Gastrocnemius medialis (tissue), 4 donors: ENCODE data around the gene DOLPP1. TPM values are rescaled to one million over a fixed set of nuclear protein-coding genes. Genes with fewer than 3 reads are reported as not detected.

Experiments
- ATAC-seq, 2 donors: fragments of 150-250 bp; one replicate each; pipeline ENCODE4 v1.9.1; 2016
- DNase-seq, 2 donors: peaks; one replicate each; pipeline ENCODE4 v3.0.0-alpha.2; 2019
- H3K27ac ChIP-seq, 4 donors: fragments of 200-600 bp; sonication (generic); 1 replicate in 1 of 4; 2 replicates in 3 of 4; pipeline ENCODE4 v1.5.1; 2016 to 2018; ENCODE audit warnings: mild to moderate bottlenecking in 2 of 4, moderate library complexity in 1 of 4
- H3K27me3 ChIP-seq, 3 donors: fragments of 200-600 bp; sonication (generic) in 2 of 3; 1 replicate in 1 of 3; 2 replicates in 2 of 3; pipeline versions ENCODE4 v1.5.1 to v1.6.0; 2016 to 2019; ENCODE audit warnings: mild to moderate bottlenecking in 1 of 3, moderate library complexity in 1 of 3
- H3K36me3 ChIP-seq, 2 donors: fragments of 200-600 bp; sonication (generic) in 1 of 2; one replicate each; pipeline ENCODE4 v1.5.1; 2017 to 2018
- H3K4me1 ChIP-seq, 2 donors: fragments of 200-600 bp; sonication (generic) in 1 of 2; one replicate each; pipeline ENCODE4 v1.5.1; 2016 to 2017; ENCODE audit warnings: mild to moderate bottlenecking in 2 of 2
- H3K4me3 ChIP-seq, 4 donors: fragments of 200-600 bp; sonication (generic) in 3 of 4; 1 replicate in 1 of 4; 2 replicates in 3 of 4; pipeline ENCODE4 v1.5.1; 2016 to 2019; ENCODE audit warnings: mild to moderate bottlenecking in 2 of 4
- H3K9me3 ChIP-seq, 3 donors: fragments of 200-600 bp; sonication (generic) in 2 of 3; 1 replicate in 1 of 3; 2 replicates in 2 of 3; pipeline ENCODE4 v1.5.1; 2016 to 2019
- POLR2A ChIP-seq, 2 donors: fragments of 450-650 bp; IDR thresholded peaks; one replicate each; pipeline ENCODE4 v1.6.1; 2017; ENCODE audit warnings: antibody characterized with exemption in 2 of 2, mild to moderate bottlenecking in 2 of 2, moderate library complexity in 2 of 2
- in situ Hi-C, 4 donors: fragments of 200-750 bp; cut with MboI; loops; one replicate each; pipeline versions ENCODE4 v1.15.0 to v1.8.0; 2017; ENCODE audit warnings: low sequenced_read_pairs in 4 of 4
- intact Hi-C: fragments of 100-400 bp; cut with DNase I; formaldehyde crosslinking; loops from one replicate; pipeline ENCODE4 v1.15.1; 2023; ENCODE audit warnings: low total_unique reads
- total RNA-seq, 4 donors: library from RNA; depleted of rRNA; stranded (reverse); fragments of >200 nt; gene quantifications; one replicate each; pipeline versions ENCODE4 v1.1.0 to v1.2.3, GENCODE V29; 2016
- TF ChIP-seq, protein P1 (sequence below), 5 experiments: fragments of 450-650 bp in 3 of 5; fragments of 200-600 bp in 2 of 5; sonication (generic) in 2 of 5; IDR thresholded peaks in 4 of 5; conservative IDR thresholded peaks in 1 of 5; 1 replicate in 4 of 5; 2 replicates in 1 of 5; pipeline ENCODE4 v1.5.1; 2016 to 2019; ENCODE audit warnings: antibody characterized with exemption in 5 of 5, mild to moderate bottlenecking in 3 of 5, moderate library complexity in 3 of 5

DOLPP1 gene
- total RNA-seq, 4 donors from 2014 or later = 1.6 to 4.7 (median 2.8) TPM

DNA sequence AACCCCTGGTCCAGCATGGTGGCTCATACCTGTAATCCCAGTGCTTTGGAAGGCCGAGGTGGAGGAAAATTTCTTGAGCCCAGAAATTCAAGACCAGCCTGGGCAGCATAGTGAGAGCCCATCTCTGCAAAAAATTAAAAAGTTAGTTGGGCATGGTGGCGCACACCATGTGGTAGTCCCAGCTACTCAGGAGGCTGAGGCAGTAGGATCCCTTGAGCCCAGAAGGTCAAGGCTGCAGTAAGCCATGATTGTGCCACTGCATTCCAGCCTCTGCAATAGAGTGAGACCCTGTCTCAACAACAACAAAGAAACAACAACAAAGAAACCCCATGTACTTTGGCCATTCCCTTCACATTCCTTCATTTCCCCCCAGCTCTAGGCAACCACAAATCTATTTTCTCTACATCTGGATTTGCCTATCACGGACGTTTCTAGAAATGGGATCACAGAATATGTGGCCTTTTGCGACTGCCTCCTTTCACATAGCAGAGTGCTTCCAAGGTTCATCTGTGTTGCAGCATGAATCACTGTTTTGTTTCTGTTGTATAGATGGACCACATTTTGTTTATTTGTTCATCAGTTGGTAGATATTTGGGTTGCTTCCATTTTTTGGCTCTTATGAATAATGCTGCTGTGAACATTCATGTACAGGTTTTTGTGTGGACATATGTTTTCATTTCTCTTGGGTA, 26.6 kb upstream of the DOLPP1 start:
- H3K4me1 ChIP-seq = no peaks in the 10 kb centered on the region
- no peaks in the 10 kb centered on the region for H3K9me3 ChIP-seq
- H3K36me3 ChIP-seq = peaks cover 0 to 33% of the 10 kb centered on the region in 2 donors
- no peak for TF ChIP-seq POLR2A (IDR thresholded peaks at IDR 0.05)
- TF ChIP-seq, protein P1, sequence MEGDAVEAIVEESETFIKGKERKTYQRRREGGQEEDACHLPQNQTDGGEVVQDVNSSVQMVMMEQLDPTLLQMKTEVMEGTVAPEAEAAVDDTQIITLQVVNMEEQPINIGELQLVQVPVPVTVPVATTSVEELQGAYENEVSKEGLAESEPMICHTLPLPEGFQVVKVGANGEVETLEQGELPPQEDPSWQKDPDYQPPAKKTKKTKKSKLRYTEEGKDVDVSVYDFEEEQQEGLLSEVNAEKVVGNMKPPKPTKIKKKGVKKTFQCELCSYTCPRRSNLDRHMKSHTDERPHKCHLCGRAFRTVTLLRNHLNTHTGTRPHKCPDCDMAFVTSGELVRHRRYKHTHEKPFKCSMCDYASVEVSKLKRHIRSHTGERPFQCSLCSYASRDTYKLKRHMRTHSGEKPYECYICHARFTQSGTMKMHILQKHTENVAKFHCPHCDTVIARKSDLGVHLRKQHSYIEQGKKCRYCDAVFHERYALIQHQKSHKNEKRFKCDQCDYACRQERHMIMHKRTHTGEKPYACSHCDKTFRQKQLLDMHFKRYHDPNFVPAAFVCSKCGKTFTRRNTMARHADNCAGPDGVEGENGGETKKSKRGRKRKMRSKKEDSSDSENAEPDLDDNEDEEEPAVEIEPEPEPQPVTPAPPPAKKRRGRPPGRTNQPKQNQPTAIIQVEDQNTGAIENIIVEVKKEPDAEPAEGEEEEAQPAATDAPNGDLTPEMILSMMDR (IDR thresholded peaks at IDR 0.05 in 4 of 5, conservative IDR thresholded peaks at IDR 0.05 in 1 of 5) = no peak
- ATAC-seq (no peak), DNase-seq (no peak)
- H3K27me3 ChIP-seq = no peaks in the 10 kb centered on the region
- no peak overlapping the region for H3K4me3 ChIP-seq
- H3K27ac ChIP-seq = no peak overlapping the region
- in situ Hi-C loops (no loop called here), intact Hi-C loops (no loop called here)

DNA sequence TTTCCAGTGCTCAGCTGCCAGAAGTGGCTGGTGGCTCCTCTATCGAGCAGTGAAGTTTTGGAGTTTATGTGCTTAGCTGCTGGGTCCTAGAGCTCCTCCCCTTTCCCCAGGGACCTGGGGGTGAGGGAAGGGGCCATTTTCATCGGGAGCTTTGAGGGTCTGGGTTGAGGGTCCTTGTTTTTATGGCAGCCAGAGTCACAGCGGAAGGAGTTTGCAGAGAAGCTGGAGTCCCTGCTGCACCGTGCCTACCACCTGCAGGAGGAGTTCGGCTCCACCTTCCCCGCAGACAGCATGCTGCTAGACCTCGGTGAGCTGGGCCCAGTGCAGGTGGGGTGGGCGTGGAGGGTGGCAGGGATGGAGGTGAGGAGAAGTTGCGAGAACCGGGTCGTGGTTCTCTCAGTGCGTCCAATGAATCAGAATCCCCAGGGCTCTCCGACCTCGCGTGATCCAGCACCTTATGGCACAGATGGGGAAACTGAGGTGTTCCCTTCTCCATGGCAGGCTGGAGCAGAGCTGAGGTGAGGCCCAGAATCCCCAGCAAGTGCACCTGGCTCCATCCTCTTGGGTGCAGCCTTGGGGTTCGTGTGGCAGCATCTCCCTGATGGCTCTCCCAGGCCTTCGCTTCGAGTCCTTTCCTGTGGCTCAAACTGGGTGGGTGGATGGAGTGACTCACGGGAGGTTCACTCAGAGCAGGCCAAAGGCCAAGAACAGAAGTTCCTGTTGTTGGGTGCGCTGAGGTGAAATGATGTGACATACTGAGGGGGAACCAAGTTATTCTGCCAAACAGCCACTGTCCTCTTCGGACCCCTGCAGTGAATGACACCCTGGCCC, 21.7 kb upstream of the DOLPP1 start:
- in situ Hi-C loops (no loop called here), intact Hi-C loops (no loop called here)
- no peak for TF ChIP-seq POLR2A (IDR thresholded peaks at IDR 0.05)
- TF ChIP-seq, protein P1 (IDR thresholded peaks at IDR 0.05 in 4 of 5, conservative IDR thresholded peaks at IDR 0.05 in 1 of 5) = no peak
- DNase-seq = no peak
- no peak for ATAC-seq
- H3K9me3 ChIP-seq = no peaks in the 10 kb centered on the region
- no peaks in the 10 kb centered on the region for H3K27me3 ChIP-seq
- no peak overlapping the region for H3K4me3 ChIP-seq
- H3K4me1 ChIP-seq = no peaks in the 10 kb centered on the region
- no peak overlapping the region for H3K27ac ChIP-seq
- peaks cover 0 to 60% of the 10 kb centered on the region in 2 donors for H3K36me3 ChIP-seq

DNA sequence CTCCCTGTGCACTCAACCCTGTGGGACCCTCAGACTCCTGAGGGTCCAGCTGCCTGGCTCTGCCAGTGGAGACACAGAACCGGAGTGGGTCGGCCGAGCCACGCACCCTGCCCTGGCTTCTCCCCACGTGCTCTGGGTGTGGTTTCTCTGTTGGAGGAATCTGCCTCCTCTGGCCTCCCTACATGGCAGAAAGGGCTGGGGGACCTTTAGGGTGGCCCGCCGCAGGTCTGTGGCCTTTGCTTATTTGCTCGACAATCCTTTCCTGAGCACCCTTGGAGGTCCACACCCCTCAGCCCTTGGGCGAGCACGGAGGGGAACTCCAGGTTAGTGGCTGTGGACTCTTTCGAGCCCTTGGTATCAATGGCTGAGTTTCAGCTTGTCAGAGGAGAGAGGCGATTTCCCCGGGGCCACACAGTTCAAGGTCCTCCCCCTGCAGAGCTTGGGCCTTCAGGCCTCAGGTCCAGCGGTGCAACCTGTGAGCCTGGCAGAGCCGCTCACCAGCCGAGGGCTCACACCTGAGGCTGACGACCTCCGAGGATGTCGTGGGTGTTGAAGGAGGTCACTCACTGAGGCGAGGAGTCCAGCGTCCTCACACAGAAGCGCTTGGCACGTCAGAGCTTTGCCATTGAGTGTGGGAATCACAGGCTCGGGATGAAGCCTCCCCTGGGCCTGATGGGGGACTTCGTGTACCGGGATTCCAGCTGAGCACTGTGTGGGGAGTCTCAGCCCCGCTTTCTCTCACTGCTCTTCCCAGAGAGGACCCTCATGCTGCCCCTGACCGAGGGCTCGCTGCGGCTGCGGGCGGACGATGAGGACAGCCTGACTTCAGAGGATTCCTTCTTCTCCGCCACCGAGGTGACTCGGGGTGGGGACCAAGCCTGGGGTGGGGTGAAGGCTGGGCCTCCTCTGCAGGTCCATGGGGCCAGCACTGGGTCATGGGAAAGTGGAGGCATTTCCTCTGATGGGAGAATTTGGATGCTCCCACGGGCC, 20.8 kb upstream of the DOLPP1 start:
- Histone ChIP-seq H3K27ac (no peak overlapping the region), H3K27me3 (no peaks in the 10 kb centered on the region), H3K4me1 (no peaks in the 10 kb centered on the region), H3K36me3 (peaks cover 0 to 59% of the 10 kb centered on the region in 2 donors), H3K4me3 (no peak overlapping the region), H3K9me3 (no peaks in the 10 kb centered on the region)
- DNase-seq = no peak
- ATAC-seq = no peak
- in situ Hi-C loops (no loop called here), intact Hi-C loops (no loop called here)
- TF ChIP-seq POLR2A (IDR thresholded peaks at IDR 0.05) = no peak
- TF ChIP-seq, protein P1 (IDR thresholded peaks at IDR 0.05 in 4 of 5, conservative IDR thresholded peaks at IDR 0.05 in 1 of 5) = no peak

DNA sequence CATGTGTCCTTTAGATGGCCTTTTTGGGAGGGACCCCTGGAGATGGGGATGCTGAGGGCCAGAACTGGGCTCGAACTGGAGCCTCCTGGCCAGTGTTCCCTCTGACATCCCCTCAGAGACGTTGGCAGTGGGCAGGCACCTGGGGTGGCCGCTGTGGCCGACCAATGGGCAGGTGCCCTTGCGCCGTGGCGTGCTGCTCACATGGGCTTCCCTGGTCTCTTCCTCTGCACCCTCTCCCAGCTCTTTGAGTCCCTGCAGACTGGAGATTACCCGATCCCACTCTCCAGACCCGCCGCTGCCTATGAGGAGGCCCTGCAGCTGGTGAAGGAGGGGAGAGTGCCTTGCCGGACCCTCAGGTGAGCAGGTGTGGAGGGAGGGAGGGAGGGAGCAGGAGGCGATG, 19.9 kb upstream of the DOLPP1 start:
- intact Hi-C loops = no loop called here
- Histone ChIP-seq H3K4me1 (no peaks in the 10 kb centered on the region), H3K36me3 (peaks cover 0 to 68% of the 10 kb centered on the region in 2 donors), H3K27ac (no peak overlapping the region), H3K27me3 (no peaks in the 10 kb centered on the region), H3K4me3 (no peak overlapping the region), H3K9me3 (no peaks in the 10 kb centered on the region)
- no peak for TF ChIP-seq POLR2A (IDR thresholded peaks at IDR 0.05)
- TF ChIP-seq, protein P1 (IDR thresholded peaks at IDR 0.05 in 4 of 5, conservative IDR thresholded peaks at IDR 0.05 in 1 of 5) = no peak
- in situ Hi-C loops = no loop called here
- ATAC-seq (no peak), DNase-seq (no peak)
